ENCODE data around the gene FBXL7.

FBXL7 gene

GRCh38 chr5:15722305-15722704, 222.3 kb downstream of the FBXL7 start:
- H3K4me3 ChIP-seq (ENCODE audit: low read depth in 1 of 2, low read length in 2 of 2): no peak overlapping the region
- H3K27ac ChIP-seq (ENCODE audit: low read length): no peak overlapping the region
- no peaks in the 10 kb centered on the region for H3K4me1 ChIP-seq (ENCODE audit: insufficient read depth, low read length)
- TF ChIP-seq CTCF (IDR thresholded peaks at IDR 0.05; ENCODE audit: borderline replicate concordance, extremely low read depth, low read length, poor library complexity, severe bottlenecking) (no peak), EZH2 (IDR thresholded peaks at IDR 0.05; ENCODE audit: borderline replicate concordance, low read depth, low read length, severe bottlenecking) (no peak)
- H3K9ac ChIP-seq (ENCODE audit: low read depth, low read length): no peak overlapping the region
- DNase-seq: no peak
- no peaks in the 10 kb centered on the region; the same call in 1 of the 2 replicates for H3K79me2 ChIP-seq (ENCODE audit: insufficient read depth, low read length)
- no peaks in the 10 kb centered on the region for H3K27me3 ChIP-seq (ENCODE audit: insufficient read depth, low read length, poor library complexity)
- no peaks in the 10 kb centered on the region for H3K36me3 ChIP-seq (ENCODE audit: insufficient read depth, low read length)
- no peaks in the 10 kb centered on the region for H4K20me1 ChIP-seq (ENCODE audit: insufficient read depth, low read length)
- H3K9me3 ChIP-seq (ENCODE audit: insufficient read depth, low read length, severe bottlenecking): peaks cover 17% of the 10 kb centered on the region
- no peak for ATAC-seq (ENCODE audit: insufficient read depth, low read depth)
- no peak overlapping the region for H2AFZ ChIP-seq (ENCODE audit: low read depth, low read length)
- H3K4me2 ChIP-seq (ENCODE audit: insufficient read depth, low read length): no peak overlapping the region

GRCh38 chr5:15727375-15727774, 227.4 kb downstream of the FBXL7 start:
- H3K9me3 ChIP-seq (ENCODE audit: insufficient read depth, low read length, severe bottlenecking): peaks cover 23% of the 10 kb centered on the region
- H3K4me2 ChIP-seq (ENCODE audit: insufficient read depth, low read length): no peak overlapping the region
- ATAC-seq (ENCODE audit: insufficient read depth, low read depth) (no peak), DNase-seq (no peak)
- no peak for TF ChIP-seq CTCF (IDR thresholded peaks at IDR 0.05; ENCODE audit: borderline replicate concordance, extremely low read depth, low read length, poor library complexity, severe bottlenecking)
- no peak for TF ChIP-seq EZH2 (IDR thresholded peaks at IDR 0.05; ENCODE audit: borderline replicate concordance, low read depth, low read length, severe bottlenecking)
- H3K36me3 ChIP-seq (ENCODE audit: insufficient read depth, low read length): no peaks in the 10 kb centered on the region
- no peak overlapping the region for H3K27ac ChIP-seq (ENCODE audit: low read length)
- no peak overlapping the region for H2AFZ ChIP-seq (ENCODE audit: low read depth, low read length)
- no peaks in the 10 kb centered on the region for H3K4me1 ChIP-seq (ENCODE audit: insufficient read depth, low read length)
- no peaks in the 10 kb centered on the region for H4K20me1 ChIP-seq (ENCODE audit: insufficient read depth, low read length)
- H3K79me2 ChIP-seq (ENCODE audit: insufficient read depth, low read length): no peaks in the 10 kb centered on the region; the same call in 1 of the 2 replicates
- no peaks in the 10 kb centered on the region for H3K27me3 ChIP-seq (ENCODE audit: insufficient read depth, low read length, poor library complexity)
- no peak overlapping the region for H3K4me3 ChIP-seq (ENCODE audit: low read depth in 1 of 2, low read length in 2 of 2)
- no peak overlapping the region for H3K9ac ChIP-seq (ENCODE audit: low read depth, low read length)

- Histone ChIP-seq H3K27ac (ENCODE audit: low read length) (no peak overlapping the region), H3K27me3 (ENCODE audit: insufficient read depth, low read length, poor library complexity) (no peaks in the 10 kb centered on the region), H3K9ac (ENCODE audit: low read depth, low read length) (no peak overlapping the region), H3K79me2 (ENCODE audit: insufficient read depth, low read length) (no peaks in the 10 kb centered on the region; the same call in 1 of the 2 replicates), H4K20me1 (ENCODE audit: insufficient read depth, low read length) (no peaks in the 10 kb centered on the region), H3K9me3 (ENCODE audit: insufficient read depth, low read length, severe bottlenecking) (peaks cover 23% of the 10 kb centered on the region), H3K36me3 (ENCODE audit: insufficient read depth, low read length) (no peaks in the 10 kb centered on the region), H3K4me3 (ENCODE audit: low read depth in 1 of 2, low read length in 2 of 2) (no peak overlapping the region), H3K4me2 (ENCODE audit: insufficient read depth, low read length) (no peak overlapping the region), H2AFZ (ENCODE audit: low read depth, low read length) (no peak overlapping the region), H3K4me1 (ENCODE audit: insufficient read depth, low read length) (no peaks in the 10 kb centered on the region)
- TF ChIP-seq EZH2 (IDR thresholded peaks at IDR 0.05; ENCODE audit: borderline replicate concordance, low read depth, low read length, severe bottlenecking): no peak
- TF ChIP-seq CTCF (IDR thresholded peaks at IDR 0.05; ENCODE audit: borderline replicate concordance, extremely low read depth, low read length, poor library complexity, severe bottlenecking): no peak
- ATAC-seq (ENCODE audit: insufficient read depth, low read depth): no peak
- no peak for DNase-seq
Measured at GRCh38 chr5:15728811-15729210, 228.8 kb downstream of the FBXL7 start.

- no peak overlapping the region for H3K9ac ChIP-seq (ENCODE audit: low read depth, low read length)
- no peak for ATAC-seq (ENCODE audit: insufficient read depth, low read depth)
- no peaks in the 10 kb centered on the region for H3K4me1 ChIP-seq (ENCODE audit: insufficient read depth, low read length)
- H2AFZ ChIP-seq (ENCODE audit: low read depth, low read length): no peak overlapping the region
- no peak overlapping the region for H3K4me3 ChIP-seq (ENCODE audit: low read depth in 1 of 2, low read length in 2 of 2)
- peaks cover 10% of the 10 kb centered on the region for H3K9me3 ChIP-seq (ENCODE audit: insufficient read depth, low read length, severe bottlenecking)
- TF ChIP-seq CTCF (IDR thresholded peaks at IDR 0.05; ENCODE audit: borderline replicate concordance, extremely low read depth, low read length, poor library complexity, severe bottlenecking) (no peak), EZH2 (IDR thresholded peaks at IDR 0.05; ENCODE audit: borderline replicate concordance, low read depth, low read length, severe bottlenecking) (no peak)
- H4K20me1 ChIP-seq (ENCODE audit: insufficient read depth, low read length): no peaks in the 10 kb centered on the region
- no peak overlapping the region for H3K4me2 ChIP-seq (ENCODE audit: insufficient read depth, low read length)
- H3K27me3 ChIP-seq (ENCODE audit: insufficient read depth, low read length, poor library complexity): no peaks in the 10 kb centered on the region
- H3K27ac ChIP-seq (ENCODE audit: low read length): no peak overlapping the region
- DNase-seq: no peak
- H3K79me2 ChIP-seq (ENCODE audit: insufficient read depth, low read length): no peaks in the 10 kb centered on the region
- no peaks in the 10 kb centered on the region for H3K36me3 ChIP-seq (ENCODE audit: insufficient read depth, low read length)
Measured at GRCh38 chr5:15731699-15732098, 231.7 kb downstream of the FBXL7 start.

Measured in DND-41 (cell line).